Skeletal muscle satellite cell (primary cell): ENCODE data around the gene GPR52. TPM values are rescaled to one million over a fixed set of nuclear protein-coding genes. Genes with fewer than 3 reads are reported as not detected.
"Not testable (repeated sequence)": the region's sequence is repeated elsewhere in the genome, so short reads cannot be mapped to it uniquely, and the experiment has no call there.

Experiments used
- H3K27me3 ChIP-seq: 2 replicates; pipeline ENCODE4 v1.7.0; 2013; ENCODE audit warnings: low read length; ENCODE audit not compliant: control insufficient read depth, insufficient read depth
- H3K36me3 ChIP-seq: 2 replicates; pipeline ENCODE4 v1.7.0; 2013; ENCODE audit warnings: mild to moderate bottlenecking, control low read depth, low read length; ENCODE audit not compliant: insufficient read depth
- H3K4me1 ChIP-seq: 2 replicates; pipeline ENCODE4 v1.7.0; 2013; ENCODE audit warnings: low read length; ENCODE audit not compliant: control insufficient read depth, insufficient read depth
- H3K4me2 ChIP-seq: 2 replicates; pipeline ENCODE4 v1.7.0; 2013; ENCODE audit warnings: mild to moderate bottlenecking, low read length
- H3K4me3 ChIP-seq: 2 replicates; pipeline ENCODE4 v1.7.0; 2013; ENCODE audit warnings: low read length
- H3K9ac ChIP-seq: 2 replicates; pipeline ENCODE4 v1.7.0; 2013; ENCODE audit warnings: mild to moderate bottlenecking, low read depth, low read length, moderate library complexity
- H3K9me3 ChIP-seq: replicated peaks from 2 replicates; pipeline ENCODE4 v1.7.0; 2013; ENCODE audit warnings: mild to moderate bottlenecking, control low read depth, low read length
- total RNA-seq: library from RNA; depleted of rRNA; stranded (reverse); fragments of >200 nt; gene quantifications from 2 replicates; pipeline ENCODE4 v1.2.3, GENCODE V29; 2012; rRNA removed

GPR52 gene, protein sequence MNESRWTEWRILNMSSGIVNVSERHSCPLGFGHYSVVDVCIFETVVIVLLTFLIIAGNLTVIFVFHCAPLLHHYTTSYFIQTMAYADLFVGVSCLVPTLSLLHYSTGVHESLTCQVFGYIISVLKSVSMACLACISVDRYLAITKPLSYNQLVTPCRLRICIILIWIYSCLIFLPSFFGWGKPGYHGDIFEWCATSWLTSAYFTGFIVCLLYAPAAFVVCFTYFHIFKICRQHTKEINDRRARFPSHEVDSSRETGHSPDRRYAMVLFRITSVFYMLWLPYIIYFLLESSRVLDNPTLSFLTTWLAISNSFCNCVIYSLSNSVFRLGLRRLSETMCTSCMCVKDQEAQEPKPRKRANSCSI
- 1.5 and 3.1 TPM in 2 replicates for total RNA-seq

DNA sequence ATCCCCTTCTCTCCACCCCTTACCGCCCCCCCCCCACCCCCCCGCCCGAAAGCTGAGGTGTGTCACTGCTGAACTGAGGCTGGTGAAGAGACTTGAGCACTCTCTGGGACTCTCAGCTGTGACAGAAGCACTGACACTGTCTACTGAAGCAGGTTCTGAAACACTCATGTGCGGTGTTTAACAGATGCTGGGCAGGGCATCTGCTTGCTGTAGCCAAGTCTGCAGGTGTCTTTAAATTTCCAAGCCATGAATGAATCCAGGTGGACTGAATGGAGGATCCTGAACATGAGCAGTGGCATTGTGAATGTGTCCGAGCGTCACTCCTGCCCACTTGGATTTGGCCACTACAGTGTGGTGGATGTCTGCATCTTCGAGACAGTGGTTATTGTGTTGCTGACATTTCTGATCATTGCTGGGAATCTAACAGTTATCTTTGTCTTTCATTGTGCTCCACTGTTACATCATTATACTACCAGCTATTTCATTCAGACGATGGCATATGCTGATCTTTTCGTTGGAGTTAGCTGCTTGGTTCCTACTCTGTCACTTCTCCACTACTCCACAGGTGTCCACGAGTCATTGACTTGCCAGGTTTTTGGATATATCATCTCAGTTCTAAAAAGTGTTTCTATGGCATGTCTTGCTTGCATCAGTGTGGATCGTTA lies at the start of gene GPR52:
TSS of gene GPR52 (plus strand) at position 99 of the 665 bp plus-strand sequence. CDS start at position 247, 148 bp downstream.
- Histone ChIP-seq H3K9ac (no peak within 1 kb of the TSS), H3K9me3 (no peaks in the 10 kb centered on the region), H3K4me3 (no peak within 1 kb of the TSS), H3K27me3 (no peaks in the 10 kb centered on the region), H3K36me3 (no peaks in the 10 kb centered on the region), H3K4me1 (no peaks in the 10 kb centered on the region), H3K4me2 (no peak within 1 kb of the TSS)

DNA sequence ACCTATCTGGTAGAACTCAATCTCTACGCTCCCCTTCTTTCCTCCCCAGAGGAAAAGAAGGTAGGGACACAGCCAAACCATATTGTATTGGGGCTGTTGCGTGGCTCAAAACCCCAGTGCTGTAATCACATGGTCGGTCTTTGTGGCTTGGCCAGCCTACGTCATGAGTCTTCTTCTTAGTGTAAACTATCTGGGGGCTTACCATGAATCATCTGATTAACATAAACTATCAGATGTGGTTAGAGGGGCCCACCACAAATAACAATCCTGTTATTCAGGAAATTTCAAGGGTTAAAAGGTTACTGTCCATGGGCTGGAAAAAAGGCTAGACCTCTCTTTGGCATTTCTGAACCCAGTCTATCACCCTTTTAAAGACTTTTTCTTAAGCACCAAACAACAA lies 49.5 kb upstream of the GPR52 start:
- Histone ChIP-seq H3K4me2 (no peak overlapping the region), H3K9ac (no peak overlapping the region), H3K36me3 (peaks cover 4% of the 10 kb centered on the region), H3K4me1 (no peaks in the 10 kb centered on the region), H3K27me3 (no peaks in the 10 kb centered on the region), H3K4me3 (no peak overlapping the region), H3K9me3 (no peaks in the 10 kb centered on the region)

DNA sequence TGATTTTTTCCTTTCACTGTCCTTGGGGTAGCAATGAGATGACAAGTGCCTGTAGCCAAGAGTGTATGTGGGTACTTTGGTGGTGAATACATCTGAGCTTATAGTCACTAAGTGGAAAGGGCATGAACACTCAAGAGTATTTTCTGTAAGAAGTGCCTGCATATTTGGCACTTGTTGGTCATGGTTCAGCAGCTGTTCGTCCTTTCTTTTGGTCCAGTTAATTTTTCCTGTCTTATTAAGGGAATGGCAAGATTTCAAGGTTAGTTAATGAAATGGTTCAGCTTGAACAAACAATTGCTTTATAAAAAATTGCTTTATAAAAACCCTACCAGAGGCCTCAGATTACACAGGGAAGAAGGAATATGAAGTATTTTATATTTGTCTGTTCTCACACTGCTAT lies 48.6 kb upstream of the GPR52 start:
- Histone ChIP-seq H3K4me2 (no peak overlapping the region), H3K4me1 (no peaks in the 10 kb centered on the region), H3K9ac (no peak overlapping the region), H3K27me3 (no peaks in the 10 kb centered on the region), H3K36me3 (peaks cover 4% of the 10 kb centered on the region), H3K4me3 (no peak overlapping the region), H3K9me3 (no peaks in the 10 kb centered on the region)

DNA sequence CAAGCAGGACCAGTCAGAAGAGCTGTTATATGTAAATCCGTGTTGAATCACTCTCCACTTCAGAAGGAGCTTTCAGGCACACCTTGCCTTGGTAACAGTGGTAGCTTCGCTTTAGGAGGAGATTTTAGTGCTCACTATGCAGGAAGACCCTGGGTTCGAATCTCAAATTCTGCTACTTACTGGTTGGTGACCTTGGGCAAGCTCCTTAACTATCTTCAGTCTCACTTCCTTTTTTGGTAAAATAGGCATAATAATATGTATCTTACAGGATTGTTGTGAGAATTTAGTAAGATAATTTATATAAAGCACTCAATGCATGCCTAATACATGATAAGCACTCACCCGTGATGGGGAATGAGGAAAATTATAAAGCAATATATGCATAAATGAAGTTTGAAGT lies 46.7 kb upstream of the GPR52 start:
- no peaks in the 10 kb centered on the region for H3K9me3 ChIP-seq
- no peak overlapping the region for H3K9ac ChIP-seq
- peaks cover 4% of the 10 kb centered on the region for H3K36me3 ChIP-seq
- no peak overlapping the region for H3K4me3 ChIP-seq
- H3K27me3 ChIP-seq: no peaks in the 10 kb centered on the region
- no peak overlapping the region for H3K4me2 ChIP-seq
- no peaks in the 10 kb centered on the region for H3K4me1 ChIP-seq

DNA sequence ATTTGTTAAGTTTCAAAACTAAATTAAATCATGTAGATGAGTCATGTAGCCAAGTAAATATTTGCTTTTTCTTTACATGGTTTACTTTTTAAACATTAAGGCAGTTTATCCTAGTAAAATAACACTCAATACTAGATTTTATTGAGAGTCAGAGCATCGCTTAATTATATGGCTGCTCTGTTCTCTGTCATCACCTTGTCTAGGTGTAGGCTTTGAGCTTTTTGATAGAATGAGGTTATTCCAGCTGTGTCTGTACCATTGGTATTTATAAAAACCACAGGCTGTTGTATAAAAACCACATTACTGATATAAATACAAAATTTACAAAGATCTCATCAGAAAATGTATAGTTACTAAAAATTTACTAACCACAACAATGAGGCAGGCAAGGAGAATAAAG lies 42.5 kb upstream of the GPR52 start:
- Histone ChIP-seq H3K27me3 (no peaks in the 10 kb centered on the region), H3K9ac (no peak overlapping the region), H3K4me1 (no peaks in the 10 kb centered on the region), H3K4me3 (no peak overlapping the region), H3K36me3 (no peaks in the 10 kb centered on the region), H3K4me2 (no peak overlapping the region), H3K9me3 (no peaks in the 10 kb centered on the region)

DNA sequence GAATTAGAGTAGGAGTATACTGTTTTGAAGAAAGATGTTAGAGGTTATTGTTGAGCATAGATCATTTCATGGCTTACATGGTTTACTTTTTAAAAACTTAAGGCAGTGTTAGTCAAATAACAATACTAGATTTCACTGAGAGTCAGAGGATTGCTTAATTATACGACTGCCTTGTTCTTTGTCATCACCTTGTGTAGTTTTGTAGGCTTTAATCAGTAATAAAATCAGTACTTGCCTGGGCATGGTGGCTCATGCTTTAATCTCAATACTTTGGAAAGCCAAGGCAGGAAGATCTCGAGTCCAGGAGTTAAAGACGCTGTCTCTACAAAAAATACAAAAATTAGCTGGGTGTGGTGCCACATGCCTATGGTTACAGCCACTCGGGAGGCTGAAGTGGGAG lies 41.3 kb upstream of the GPR52 start:
- H3K36me3 ChIP-seq: no peaks in the 10 kb centered on the region
- no peak overlapping the region for H3K9ac ChIP-seq
- H3K4me1 ChIP-seq: no peaks in the 10 kb centered on the region
- no peaks in the 10 kb centered on the region for H3K27me3 ChIP-seq
- no peaks in the 10 kb centered on the region for H3K9me3 ChIP-seq
- no peak overlapping the region for H3K4me2 ChIP-seq
- H3K4me3 ChIP-seq: no peak overlapping the region

DNA sequence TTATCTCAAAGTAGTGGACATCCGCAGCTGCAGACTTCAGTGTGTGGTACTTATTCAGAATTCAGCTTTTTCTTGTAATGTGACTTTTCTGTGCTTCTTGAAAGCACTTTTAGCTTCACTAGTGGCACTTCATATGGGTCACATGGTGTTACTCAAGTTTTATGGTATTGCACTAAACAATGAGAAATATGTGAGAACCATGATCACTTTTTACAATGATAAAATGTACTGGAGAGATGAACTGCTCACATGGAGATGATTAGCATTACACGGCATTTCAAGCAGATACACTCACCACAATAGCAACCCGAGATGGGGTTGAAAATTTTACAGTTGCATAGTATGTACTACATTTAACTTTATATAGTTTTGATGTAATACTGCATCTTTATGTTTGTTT lies 40.1 kb upstream of the GPR52 start:
- Histone ChIP-seq H3K4me1 (no peaks in the 10 kb centered on the region), H3K36me3 (no peaks in the 10 kb centered on the region), H3K9ac (no peak overlapping the region), H3K4me2 (no peak overlapping the region), H3K27me3 (no peaks in the 10 kb centered on the region), H3K9me3 (no peaks in the 10 kb centered on the region), H3K4me3 (no peak overlapping the region)

DNA sequence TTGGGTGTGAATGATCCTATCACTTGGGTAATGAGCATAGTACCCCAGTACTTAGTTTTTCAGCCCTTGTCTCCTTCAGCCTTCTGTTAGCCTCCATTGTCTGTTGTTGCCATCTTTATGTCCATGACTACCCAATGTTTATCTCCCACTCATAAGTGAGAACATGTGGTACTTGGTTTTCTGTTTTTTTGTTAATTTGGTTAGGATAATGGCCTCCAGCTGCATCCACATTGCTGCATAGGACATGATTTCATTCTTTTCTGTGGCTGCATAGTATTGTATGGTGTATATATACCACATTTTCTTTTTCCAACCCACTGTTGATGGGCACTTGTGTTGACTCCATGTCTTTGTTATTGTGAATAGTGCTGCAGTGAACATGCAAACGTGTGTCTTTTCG lies 39.6 kb upstream of the GPR52 start:
- Histone ChIP-seq H3K4me3 (no peak overlapping the region), H3K9me3 (no peaks in the 10 kb centered on the region), H3K4me2 (no peak overlapping the region), H3K9ac (no peak overlapping the region), H3K4me1 (no peaks in the 10 kb centered on the region), H3K27me3 (no peaks in the 10 kb centered on the region), H3K36me3 (no peaks in the 10 kb centered on the region)

DNA sequence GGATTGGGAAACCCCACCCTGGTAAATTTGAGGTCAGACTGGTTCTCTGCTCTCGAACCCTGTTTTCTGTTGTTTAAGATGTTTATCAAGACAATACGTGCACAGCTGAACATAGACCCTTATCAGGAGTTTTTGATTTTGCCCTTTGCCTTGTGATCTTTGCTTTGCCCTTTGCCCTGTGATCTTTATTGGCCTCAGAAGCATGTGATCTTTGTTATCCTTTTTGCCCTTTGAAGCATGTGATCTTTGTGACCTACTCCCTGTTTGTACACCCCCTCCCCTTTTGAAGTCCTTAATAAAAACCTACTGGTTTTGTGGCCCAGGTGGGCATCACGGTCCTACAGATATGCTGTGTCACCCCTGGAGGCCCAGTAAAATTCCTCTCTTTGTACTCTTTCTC lies 38.0 kb upstream of the GPR52 start:
- H3K4me1 ChIP-seq, H3K4me2 ChIP-seq, H3K9ac ChIP-seq, H3K36me3 ChIP-seq, H3K9me3 ChIP-seq, H3K4me3 ChIP-seq, H3K27me3 ChIP-seq: not testable (repeated sequence)

DNA sequence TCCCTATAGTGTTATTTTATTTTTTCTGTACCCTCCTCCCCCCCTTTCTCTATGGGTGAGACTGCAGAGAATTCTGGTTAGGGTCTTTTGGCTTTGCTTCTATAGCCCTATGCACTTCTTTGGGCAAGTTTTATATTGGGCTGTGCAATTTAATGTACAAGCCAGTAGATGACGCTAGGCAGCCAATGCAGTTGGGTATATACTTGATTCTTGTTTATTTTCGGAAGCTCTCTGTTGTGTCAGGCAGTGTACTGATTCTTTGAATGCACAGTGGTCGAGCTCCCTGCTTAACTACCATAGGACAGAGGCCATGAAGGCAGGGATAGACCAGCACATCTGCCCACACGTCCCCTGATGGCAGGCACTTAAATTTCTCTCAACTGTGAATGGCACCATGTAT lies 34.1 kb upstream of the GPR52 start:
- H3K27me3 ChIP-seq: no peaks in the 10 kb centered on the region
- no peak overlapping the region for H3K9ac ChIP-seq
- no peak overlapping the region for H3K4me3 ChIP-seq
- H3K4me1 ChIP-seq: no peaks in the 10 kb centered on the region
- H3K36me3 ChIP-seq: no peaks in the 10 kb centered on the region
- no peak overlapping the region for H3K4me2 ChIP-seq
- no peaks in the 10 kb centered on the region for H3K9me3 ChIP-seq

DNA sequence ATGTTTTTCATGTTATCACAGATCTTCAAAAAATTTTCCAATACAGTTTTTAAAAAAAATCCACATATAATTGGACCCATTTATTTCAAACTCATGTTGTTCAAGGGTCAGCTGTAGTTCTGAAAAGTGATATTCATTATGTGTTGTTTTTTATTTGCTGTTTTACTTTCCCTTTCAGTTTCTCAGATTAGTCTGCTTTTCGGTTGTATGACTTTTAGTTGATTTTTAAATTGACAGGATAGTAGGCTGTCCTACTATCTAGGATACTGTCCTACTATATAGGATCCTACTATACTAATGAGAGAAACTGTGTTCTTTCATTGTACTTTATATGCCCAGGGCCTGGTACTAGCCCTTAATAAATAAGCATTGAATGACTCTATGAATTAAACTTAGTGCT lies 33.6 kb upstream of the GPR52 start:
- H3K9me3 ChIP-seq: no peaks in the 10 kb centered on the region
- no peak overlapping the region for H3K4me2 ChIP-seq
- no peaks in the 10 kb centered on the region for H3K4me1 ChIP-seq
- H3K27me3 ChIP-seq: no peaks in the 10 kb centered on the region
- no peak overlapping the region for H3K4me3 ChIP-seq
- H3K9ac ChIP-seq: no peak overlapping the region
- no peaks in the 10 kb centered on the region for H3K36me3 ChIP-seq

DNA sequence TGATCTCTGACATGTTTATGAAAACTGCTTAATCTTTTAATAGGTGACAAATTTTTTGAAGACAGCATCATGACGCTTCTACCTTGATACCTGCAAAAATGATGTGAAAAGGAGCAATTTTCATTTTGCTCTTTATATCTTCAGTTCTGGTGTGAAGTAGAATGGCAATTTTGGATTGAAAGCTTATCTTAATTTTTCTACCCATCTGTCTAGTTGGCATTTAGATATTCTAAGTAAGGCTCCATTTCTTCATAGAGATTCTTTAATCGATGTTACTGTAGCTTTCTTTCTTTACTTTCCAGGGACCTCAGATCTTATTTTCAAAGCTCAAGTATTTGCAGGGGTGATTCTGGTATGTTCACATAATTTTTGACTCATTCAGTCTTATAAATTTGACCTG lies 32.3 kb upstream of the GPR52 start:
- Histone ChIP-seq H3K4me2 (no peak overlapping the region), H3K9me3 (no peaks in the 10 kb centered on the region), H3K36me3 (no peaks in the 10 kb centered on the region), H3K4me1 (no peaks in the 10 kb centered on the region), H3K27me3 (no peaks in the 10 kb centered on the region), H3K9ac (no peak overlapping the region), H3K4me3 (no peak overlapping the region)
